GM12878 (cell line): Measurements from ENCODE around the gene ALDH3A2.

Experiments
- BHLHE40 ChIP-seq, 2 experiments: fragments of 450-650 bp in 1 of 2; IDR thresholded peaks; 2 replicates each; pipeline ENCODE4 v1.6.1; 2011 to 2017; ENCODE audit warnings: low read depth in 2 of 2, borderline replicate concordance in 1 of 2, improper control_type of control experiment in 1 of 2, low read length in 1 of 2, mild to moderate bottlenecking in 1 of 2
- CHD4 ChIP-seq: fragments of 200-600 bp; sonication (generic); IDR thresholded peaks from 2 replicates; pipeline ENCODE4 v1.6.1; 2016; ENCODE audit warnings: mild to moderate bottlenecking
- EZH2 ChIP-seq: IDR thresholded peaks from 2 replicates; pipeline ENCODE4 v1.6.1; 2012; ENCODE audit warnings: low read depth, mild to moderate bottlenecking, control low read depth, inconsistent platforms, low read length, borderline replicate concordance; ENCODE audit not compliant: control insufficient read depth
- TF ChIP-seq, protein P1 (sequence below), 3 experiments: IDR thresholded peaks in 2 of 3; conservative IDR thresholded peaks in 1 of 3; 2 replicates each; pipeline ENCODE4 v1.5.1; 2011; ENCODE audit warnings: low read depth in 3 of 3, low read length in 3 of 3, mild to moderate bottlenecking in 3 of 3, control low read depth in 2 of 3, moderate library complexity in 2 of 3, inconsistent platforms in 1 of 3, mixed read lengths in 1 of 3; ENCODE audit not compliant: control insufficient read depth in 2 of 3, insufficient read depth in 1 of 3; ENCODE audit errors: extremely low read depth in 1 of 3
- TF ChIP-seq, protein P2 (sequence below): IDR thresholded peaks from 2 replicates; pipeline ENCODE4 v1.6.1; 2011; ENCODE audit warnings: low read depth, low read length, improper control_type of control experiment, borderline replicate concordance

DNA sequence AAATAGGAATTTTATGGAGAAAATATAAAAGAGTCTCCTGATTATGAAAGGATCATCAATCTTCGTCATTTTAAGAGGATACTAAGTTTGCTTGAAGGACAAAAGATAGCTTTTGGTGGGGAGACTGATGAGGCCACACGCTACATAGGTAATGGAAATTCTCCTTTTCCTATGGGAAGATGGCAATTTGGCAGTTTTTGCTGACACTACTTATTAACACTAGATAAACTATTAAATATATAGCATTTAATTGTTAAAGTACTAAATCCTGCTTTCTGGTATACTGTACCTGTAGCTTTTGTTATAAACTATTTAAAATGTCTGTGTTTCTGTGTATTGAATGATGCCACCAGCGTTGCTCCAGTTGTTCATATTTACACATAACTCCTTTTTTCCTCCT, 12.6 kb downstream of the ALDH3A2 start:
- no peak for TF ChIP-seq CHD4
- TF ChIP-seq BHLHE40 (IDR thresholded peaks at IDR 0.05; ENCODE audit: borderline replicate concordance in 1 of 2, low read depth in 2 of 2, low read length in 1 of 2): no peak
- TF ChIP-seq, protein P1, sequence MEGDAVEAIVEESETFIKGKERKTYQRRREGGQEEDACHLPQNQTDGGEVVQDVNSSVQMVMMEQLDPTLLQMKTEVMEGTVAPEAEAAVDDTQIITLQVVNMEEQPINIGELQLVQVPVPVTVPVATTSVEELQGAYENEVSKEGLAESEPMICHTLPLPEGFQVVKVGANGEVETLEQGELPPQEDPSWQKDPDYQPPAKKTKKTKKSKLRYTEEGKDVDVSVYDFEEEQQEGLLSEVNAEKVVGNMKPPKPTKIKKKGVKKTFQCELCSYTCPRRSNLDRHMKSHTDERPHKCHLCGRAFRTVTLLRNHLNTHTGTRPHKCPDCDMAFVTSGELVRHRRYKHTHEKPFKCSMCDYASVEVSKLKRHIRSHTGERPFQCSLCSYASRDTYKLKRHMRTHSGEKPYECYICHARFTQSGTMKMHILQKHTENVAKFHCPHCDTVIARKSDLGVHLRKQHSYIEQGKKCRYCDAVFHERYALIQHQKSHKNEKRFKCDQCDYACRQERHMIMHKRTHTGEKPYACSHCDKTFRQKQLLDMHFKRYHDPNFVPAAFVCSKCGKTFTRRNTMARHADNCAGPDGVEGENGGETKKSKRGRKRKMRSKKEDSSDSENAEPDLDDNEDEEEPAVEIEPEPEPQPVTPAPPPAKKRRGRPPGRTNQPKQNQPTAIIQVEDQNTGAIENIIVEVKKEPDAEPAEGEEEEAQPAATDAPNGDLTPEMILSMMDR (IDR thresholded peaks at IDR 0.05 in 2 of 3, conservative IDR thresholded peaks at IDR 0.05 in 1 of 3; ENCODE audit: control insufficient read depth in 2 of 3, extremely low read depth in 1 of 3, insufficient read depth in 1 of 3, low read depth in 3 of 3, low read length in 3 of 3): no peak
- TF ChIP-seq EZH2: no peak
- TF ChIP-seq, protein P2, sequence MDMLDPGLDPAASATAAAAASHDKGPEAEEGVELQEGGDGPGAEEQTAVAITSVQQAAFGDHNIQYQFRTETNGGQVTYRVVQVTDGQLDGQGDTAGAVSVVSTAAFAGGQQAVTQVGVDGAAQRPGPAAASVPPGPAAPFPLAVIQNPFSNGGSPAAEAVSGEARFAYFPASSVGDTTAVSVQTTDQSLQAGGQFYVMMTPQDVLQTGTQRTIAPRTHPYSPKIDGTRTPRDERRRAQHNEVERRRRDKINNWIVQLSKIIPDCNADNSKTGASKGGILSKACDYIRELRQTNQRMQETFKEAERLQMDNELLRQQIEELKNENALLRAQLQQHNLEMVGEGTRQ: no peak
